ENCODE results near the gene TNIK.

DNA sequence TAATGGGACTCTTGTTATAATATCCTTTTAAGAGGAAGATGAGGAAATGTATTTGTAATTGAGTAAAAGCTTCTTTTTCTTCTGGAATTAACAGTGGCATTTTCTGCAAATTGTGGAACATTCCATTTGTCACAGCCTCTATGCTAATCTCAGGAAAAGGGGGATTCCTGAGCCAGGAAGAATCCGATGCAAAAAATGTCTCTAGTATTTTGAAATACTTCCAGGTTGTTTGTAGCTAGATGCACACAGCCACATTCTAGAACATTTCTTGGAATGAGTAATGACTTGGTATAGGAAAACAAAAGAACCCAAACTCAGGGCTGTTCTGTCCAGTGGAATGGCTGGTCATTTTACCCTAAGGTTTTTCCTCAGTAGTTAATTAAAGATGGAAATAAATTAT, 335.2 kb downstream of the TNIK start:
- TF ChIP-seq, protein P1, sequence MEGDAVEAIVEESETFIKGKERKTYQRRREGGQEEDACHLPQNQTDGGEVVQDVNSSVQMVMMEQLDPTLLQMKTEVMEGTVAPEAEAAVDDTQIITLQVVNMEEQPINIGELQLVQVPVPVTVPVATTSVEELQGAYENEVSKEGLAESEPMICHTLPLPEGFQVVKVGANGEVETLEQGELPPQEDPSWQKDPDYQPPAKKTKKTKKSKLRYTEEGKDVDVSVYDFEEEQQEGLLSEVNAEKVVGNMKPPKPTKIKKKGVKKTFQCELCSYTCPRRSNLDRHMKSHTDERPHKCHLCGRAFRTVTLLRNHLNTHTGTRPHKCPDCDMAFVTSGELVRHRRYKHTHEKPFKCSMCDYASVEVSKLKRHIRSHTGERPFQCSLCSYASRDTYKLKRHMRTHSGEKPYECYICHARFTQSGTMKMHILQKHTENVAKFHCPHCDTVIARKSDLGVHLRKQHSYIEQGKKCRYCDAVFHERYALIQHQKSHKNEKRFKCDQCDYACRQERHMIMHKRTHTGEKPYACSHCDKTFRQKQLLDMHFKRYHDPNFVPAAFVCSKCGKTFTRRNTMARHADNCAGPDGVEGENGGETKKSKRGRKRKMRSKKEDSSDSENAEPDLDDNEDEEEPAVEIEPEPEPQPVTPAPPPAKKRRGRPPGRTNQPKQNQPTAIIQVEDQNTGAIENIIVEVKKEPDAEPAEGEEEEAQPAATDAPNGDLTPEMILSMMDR (conservative IDR thresholded peaks at IDR 0.05; ENCODE audit: low read length), result no peak
- TF ChIP-seq EZH2phosphoT487 (IDR thresholded peaks at IDR 0.05; ENCODE audit: borderline replicate concordance), result no peak

Data from Loucy (cell line).